Measurements from ENCODE around the gene ENPP6.

The ENPP6 gene

GRCh38 chr4:184188443-184189400, 29.0 kb downstream of the ENPP6 start:
- DNase-seq, result no peak

GRCh38 chr4:184177271-184177670, 40.4 kb downstream of the ENPP6 start:
- DNase-seq, result no peak

- DNase-seq, result no peak
Measured at GRCh38 chr4:184174571-184175488, 42.8 kb downstream of the ENPP6 start.

- no peak for DNase-seq
Measured at GRCh38 chr4:184171011-184171410, 46.7 kb downstream of the ENPP6 start.

- no peak for DNase-seq
Measured at GRCh38 chr4:184169225-184169867, 48.3 kb downstream of the ENPP6 start.

- DNase-seq, result peak; percentile 18 to 36
Measured at GRCh38 chr4:184168406-184169019, 49.2 kb downstream of the ENPP6 start.

- DNase-seq, result no peak
Measured at GRCh38 chr4:184167576-184167975, 50.1 kb downstream of the ENPP6 start.

- no peak for DNase-seq
Measured at GRCh38 chr4:184166736-184167135, 50.9 kb downstream of the ENPP6 start.

GRCh38 chr4:184165291-184165690, 52.4 kb downstream of the ENPP6 start:
- DNase-seq, result no peak

GRCh38 chr4:184163813-184164212, 53.9 kb downstream of the ENPP6 start:
- peak in 1 of 2 donors; percentile 2 for DNase-seq

- no peak for DNase-seq
Measured at GRCh38 chr4:184162596-184162995, 55.1 kb downstream of the ENPP6 start.

- DNase-seq, result no peak
Measured at GRCh38 chr4:184157322-184157721, 60.4 kb downstream of the ENPP6 start.

GRCh38 chr4:184156163-184156920, 61.3 kb downstream of the ENPP6 start:
- DNase-seq, result no peak

GRCh38 chr4:184154199-184154598, 63.5 kb downstream of the ENPP6 start:
- no peak for DNase-seq

GRCh38 chr4:184153781-184154180, 63.9 kb downstream of the ENPP6 start:
- no peak for DNase-seq

- no peak for DNase-seq
Measured at GRCh38 chr4:184151988-184152485, 65.6 kb downstream of the ENPP6 start.

GRCh38 chr4:184150102-184150839, 67.4 kb downstream of the ENPP6 start:
- no peak for DNase-seq

GRCh38 chr4:184148738-184149637, 68.7 kb downstream of the ENPP6 start:
- DNase-seq, result no peak

GRCh38 chr4:184147858-184148737, 69.6 kb downstream of the ENPP6 start:
- DNase-seq, result no peak
